GM10248 (cell line): ENCODE data around the gene RNF217.

Source experiments
- CTCF ChIA-PET: fragments of 300-600 bp; sonication (Branson Sonifier 250); formaldehyde crosslinking; extraction: SDS; loops from one replicate; lab custom pipeline; 2021; ENCODE audit warnings: antibody characterized with exemption; lab: Yijun Ruan, JAX
- POLR2A ChIA-PET: fragments of 350-650 bp; sonication (Branson Sonifier 250); formaldehyde crosslinking; extraction: SDS; loops from one replicate; lab custom pipeline; 2020; ENCODE audit warnings: antibody characterized with exemption; lab: Yijun Ruan, JAX
- DNase-seq: peaks from one replicate; pipeline ENCODE4 v3.0.0; 2012; ENCODE audit errors: extremely low spot score
- CTCF ChIP-seq: IDR thresholded peaks from 2 replicates; pipeline ENCODE4 v1.5.1; 2012; ENCODE audit warnings: mild to moderate bottlenecking, low read depth; ENCODE audit errors: extremely low read depth, missing control alignments, control extremely low read depth

Gene RNF217

GRCh38 chr6:125057392-125058246 lies 95.4 kb downstream of the RNF217 start:
- ChIA-PET CTCF (no interaction called here), POLR2A (no interaction called here)
- DNase-seq: no peak
- no peak for TF ChIP-seq CTCF

GRCh38 chr6:125058546-125058945 lies 96.3 kb downstream of the RNF217 start:
- no peak for DNase-seq
- POLR2A ChIA-PET: no interaction called here
- CTCF ChIA-PET: no interaction called here
- TF ChIP-seq CTCF: no peak

GRCh38 chr6:125063307-125063706 lies 101.1 kb downstream of the RNF217 start:
- ChIA-PET CTCF (no interaction called here), POLR2A (no interaction called here)
- no peak for TF ChIP-seq CTCF
- no peak for DNase-seq

- no peak for DNase-seq
- POLR2A ChIA-PET: no interaction called here
- CTCF ChIA-PET: interaction anchor here (1.2 kb wide), 1 partner anchor 30 kb away, joined by 3 read pairs; no protein-coding TSS in a partner anchor
- TF ChIP-seq CTCF: no peak
Observed at GRCh38 chr6:125066140-125066539, 103.9 kb downstream of the RNF217 start.

GRCh38 chr6:125066964-125067363 lies 104.7 kb downstream of the RNF217 start:
- DNase-seq: no peak
- CTCF ChIA-PET: no interaction called here
- POLR2A ChIA-PET: no interaction called here
- TF ChIP-seq CTCF: no peak

GRCh38 chr6:125067552-125067951 lies 105.3 kb downstream of the RNF217 start:
- no peak for TF ChIP-seq CTCF
- POLR2A ChIA-PET: no interaction called here
- CTCF ChIA-PET: interaction anchor here (1.1 to 1.5 kb wide), 2 partner anchors 11 to 22 kb away, joined by 3 to 6 read pairs; no protein-coding TSS in a partner anchor
- DNase-seq: no peak
